Purkinje cell (primary cell): Measurements from ENCODE around the gene GZF1. TPM values are rescaled to one million over a fixed set of nuclear protein-coding genes. Genes with fewer than 3 reads are reported as not detected.

ENCODE experiments used
- polyA plus RNA-seq: library from polyadenylated mRNA; unstranded; fragments of >200 nt; fragmentation: Nextera tagmentation; gene quantifications from 2 replicates; pipeline ENCODE4 v1.2.1, GENCODE V29; 2014

The GZF1 gene
- 1.5 and 6.2 TPM in 2 replicates for polyA plus RNA-seq

GRCh38 chr20:23361476-23362391 lies at the start of gene GZF1:
Gene GZF1 (plus strand): TSS chr20:23362182. CDS start chr20:23364384, 2,202 bp downstream.

GRCh38 chr20:23350196-23350903 lies 11.6 kb upstream of the GZF1 start, which contains the start of gene NXT1:
Gene NXT1 (plus strand): TSS chr20:23350791. CDS start chr20:23354042, 3,251 bp downstream.

GRCh38 chr20:23420943-23421931 lies 59.3 kb downstream of the GZF1 start, which contains the start of gene NAPB:
Gene NAPB (minus strand): TSS chr20:23421488. CDS start chr20:23421402, 86 bp downstream.

Other genes starting within 250 kb of the GZF1 start
- 1.4 and 2.0 TPM in 2 replicates for gene NXT1, start 11.4 kb upstream of the GZF1 start, polyA plus RNA-seq
- gene NAPB, start 59.3 kb downstream of the GZF1 start, polyA plus RNA-seq = 60.1 and 103 TPM in 2 replicates
- gene CSTL1, start 77.5 kb downstream of the GZF1 start, polyA plus RNA-seq = not detected in 2 replicates
- gene CST11, start 90.7 kb downstream of the GZF1 start, polyA plus RNA-seq = not detected in 2 replicates
- gene CST8, start 128.9 kb downstream of the GZF1 start, polyA plus RNA-seq = not detected in 2 replicates
- not detected in 2 replicates for gene CST9L, start 206.3 kb downstream of the GZF1 start, polyA plus RNA-seq
- not detected in 2 replicates for gene CST9, start 243.7 kb downstream of the GZF1 start, polyA plus RNA-seq